GM21447 (cell line): Measurements from ENCODE around the gene NAV2.
"Not testable (repeated sequence)": the region's sequence is repeated elsewhere in the genome, so short reads cannot be mapped to it uniquely, and the experiment has no call there.

Experiments
- ATAC-seq: cut with Tn5 transposase; IDR thresholded peaks from one replicate; pipeline ENCODE4 v1.9.1; 2021; ENCODE audit not compliant: unreplicated experiment

Gene NAV2

GRCh38 chr11:20127671-20128527 lies 415.3 kb downstream of the NAV2 start:
- peak; percentile 65 for ATAC-seq

GRCh38 chr11:20128528-20128825 lies 415.8 kb downstream of the NAV2 start:
- not testable (repeated sequence) for ATAC-seq

- no peak for ATAC-seq
These were observed 417.0 kb downstream of the NAV2 start for GRCh38 chr11:20129665-20130064.

GRCh38 chr11:20131788-20132666 lies 419.4 kb downstream of the NAV2 start:
- no peak for ATAC-seq

- ATAC-seq, result no peak
These were observed 420.0 kb downstream of the NAV2 start for GRCh38 chr11:20132667-20133039.

GRCh38 chr11:20134991-20135736 lies 422.5 kb downstream of the NAV2 start:
- ATAC-seq, result no peak

- ATAC-seq, result no peak
These were observed 425.0 kb downstream of the NAV2 start for GRCh38 chr11:20137637-20138036.

- ATAC-seq, result no peak
These were observed 426.1 kb downstream of the NAV2 start for GRCh38 chr11:20138707-20139106.

- no peak for ATAC-seq
These were observed 441.7 kb downstream of the NAV2 start for GRCh38 chr11:20154381-20154780.

- no peak for ATAC-seq
These were observed 443.1 kb downstream of the NAV2 start for GRCh38 chr11:20155683-20156279.

- ATAC-seq, result no peak
These were observed 443.7 kb downstream of the NAV2 start for GRCh38 chr11:20156280-20156875.

GRCh38 chr11:20156876-20157613 lies 444.4 kb downstream of the NAV2 start:
- ATAC-seq, result no peak

- no peak for ATAC-seq
These were observed 445.1 kb downstream of the NAV2 start for GRCh38 chr11:20157728-20158127.

GRCh38 chr11:20158597-20159257 lies 446.1 kb downstream of the NAV2 start:
- no peak for ATAC-seq

GRCh38 chr11:20159466-20160381 lies 447.1 kb downstream of the NAV2 start:
- no peak for ATAC-seq

- no peak for ATAC-seq
These were observed 448.0 kb downstream of the NAV2 start, which contains the start of gene DBX1 for GRCh38 chr11:20160425-20161229. Gene DBX1, minus strand, starts transcription at chr11:20160475. Its CDS starts 151 bp downstream, at chr11:20160324.

- no peak for ATAC-seq
These were observed 448.7 kb downstream of the NAV2 start for GRCh38 chr11:20161230-20161918.
